SIG-M5 treated with dmso at 0.1 percent for 504 hours (cell line): ENCODE data around the gene SLC46A1.

Experiments used
- DNase-seq: peaks from one replicate; lab custom pipeline; 2025; ENCODE audit not compliant: unreplicated experiment; lab: John Stamatoyannopoulos, UW

Gene SLC46A1

DNA sequence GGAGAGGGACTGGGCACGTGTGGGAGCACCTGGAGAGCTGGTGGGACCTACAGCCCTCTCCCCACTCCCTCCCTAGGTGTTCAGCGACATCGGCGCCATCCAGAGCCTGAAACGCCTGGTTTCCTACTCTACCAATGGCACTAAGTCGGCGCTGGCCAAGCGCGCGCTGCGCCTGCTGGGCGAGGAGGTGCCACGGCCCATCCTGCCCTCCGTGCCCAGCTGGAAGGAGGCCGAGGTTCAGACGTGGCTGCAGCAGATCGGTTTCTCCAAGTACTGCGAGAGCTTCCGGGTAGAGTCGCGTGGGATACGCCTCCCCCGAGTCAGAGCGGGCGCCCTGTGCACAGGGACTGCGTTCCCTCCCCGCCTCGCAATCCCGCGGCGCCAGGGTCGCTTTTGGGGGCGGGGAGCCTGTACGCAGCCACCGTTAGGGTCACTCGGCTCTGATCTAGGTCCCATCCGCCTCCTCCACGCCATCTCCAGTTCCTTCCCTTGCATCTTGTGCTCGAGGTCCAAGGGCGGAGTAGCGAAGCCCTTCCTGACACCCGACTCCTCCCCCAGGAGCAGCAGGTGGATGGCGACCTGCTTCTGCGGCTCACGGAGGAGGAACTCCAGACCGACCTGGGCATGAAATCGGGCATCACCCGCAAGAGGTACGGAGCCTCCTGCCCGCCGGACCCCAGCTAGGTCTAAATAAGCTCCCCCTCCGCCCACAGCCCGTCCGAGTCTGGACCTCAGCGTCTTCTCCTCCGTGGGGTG is 21.6 kb downstream of the SLC46A1 start:
- DNase-seq, result peak; percentile 80

GRCh38 chr17:28381141-28381825 is 24.7 kb downstream of the SLC46A1 start:
- no peak for DNase-seq

- peak; percentile 94 for DNase-seq
Measured at GRCh38 chr17:28379814-28380801, 25.9 kb downstream of the SLC46A1 start.

- DNase-seq, result no peak
Measured at GRCh38 chr17:28372945-28373274, 33.1 kb downstream of the SLC46A1 start.

DNA sequence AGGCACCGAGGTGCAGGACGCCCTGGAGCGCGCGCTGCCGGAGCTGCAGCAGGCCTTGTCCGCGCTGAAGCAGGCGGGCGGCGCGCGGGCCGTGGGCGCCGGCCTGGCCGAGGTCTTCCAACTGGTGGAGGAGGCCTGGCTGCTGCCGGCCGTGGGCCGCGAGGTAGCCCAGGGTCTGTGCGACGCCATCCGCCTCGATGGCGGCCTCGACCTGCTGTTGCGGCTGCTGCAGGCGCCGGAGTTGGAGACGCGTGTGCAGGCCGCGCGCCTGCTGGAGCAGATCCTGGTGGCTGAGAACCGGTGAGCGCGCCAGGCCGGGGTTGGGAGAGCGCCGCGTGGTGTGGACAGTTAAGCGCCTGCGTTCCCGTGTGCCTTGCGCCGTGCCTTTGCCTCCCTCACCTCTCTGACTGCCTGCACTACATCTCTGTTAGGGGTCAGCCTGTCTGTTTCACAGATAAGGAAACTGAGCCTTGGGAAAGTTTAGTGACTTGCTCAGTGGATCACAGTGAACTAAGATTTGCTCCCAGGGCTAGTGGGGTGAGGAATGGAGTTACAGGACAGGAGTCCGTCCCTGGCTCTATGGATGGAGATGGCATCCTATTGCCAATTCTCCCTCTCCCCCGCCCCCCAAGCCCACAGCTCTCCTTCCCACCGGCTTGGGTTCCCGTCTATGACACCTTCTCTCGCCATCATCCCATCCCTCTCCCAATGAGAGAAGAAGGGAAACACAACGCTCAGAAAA is 33.6 kb downstream of the SLC46A1 start:
- DNase-seq, result no peak

- peak; percentile 59 for DNase-seq
Measured at GRCh38 chr17:28371245-28372202, 34.5 kb downstream of the SLC46A1 start, which contains the start of gene SARM1. Gene SARM1, plus strand, starts transcription at chr17:28371694. Its CDS starts 339 bp downstream, at chr17:28372033.

DNA sequence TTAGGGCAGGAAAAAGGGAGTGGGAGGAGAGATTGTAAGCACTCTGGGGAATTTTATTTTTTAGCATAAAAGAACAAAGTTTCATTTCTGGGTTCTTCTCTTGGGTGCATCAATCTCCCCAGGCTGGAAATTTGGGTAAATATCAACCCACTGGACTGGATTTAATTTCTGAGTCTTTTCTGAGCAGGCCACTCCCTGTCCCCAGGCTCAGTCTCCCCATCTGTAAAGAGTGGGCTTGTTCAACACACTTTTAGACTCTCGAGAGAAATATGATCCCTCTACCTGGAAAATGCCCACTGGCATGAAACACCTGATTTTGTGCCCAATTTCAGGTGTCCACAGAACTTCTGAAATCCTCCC is 35.3 kb downstream of the SLC46A1 start:
- no peak for DNase-seq

GRCh38 chr17:28370035-28370743 is 35.8 kb downstream of the SLC46A1 start, which contains the start of gene VTN:
Gene VTN, minus strand, starts transcription at chr17:28370307. Its CDS starts 104 bp downstream, at chr17:28370203.
- peak; percentile 58 for DNase-seq

GRCh38 chr17:28369684-28370034 is 36.4 kb downstream of the SLC46A1 start:
- DNase-seq, result no peak

DNA sequence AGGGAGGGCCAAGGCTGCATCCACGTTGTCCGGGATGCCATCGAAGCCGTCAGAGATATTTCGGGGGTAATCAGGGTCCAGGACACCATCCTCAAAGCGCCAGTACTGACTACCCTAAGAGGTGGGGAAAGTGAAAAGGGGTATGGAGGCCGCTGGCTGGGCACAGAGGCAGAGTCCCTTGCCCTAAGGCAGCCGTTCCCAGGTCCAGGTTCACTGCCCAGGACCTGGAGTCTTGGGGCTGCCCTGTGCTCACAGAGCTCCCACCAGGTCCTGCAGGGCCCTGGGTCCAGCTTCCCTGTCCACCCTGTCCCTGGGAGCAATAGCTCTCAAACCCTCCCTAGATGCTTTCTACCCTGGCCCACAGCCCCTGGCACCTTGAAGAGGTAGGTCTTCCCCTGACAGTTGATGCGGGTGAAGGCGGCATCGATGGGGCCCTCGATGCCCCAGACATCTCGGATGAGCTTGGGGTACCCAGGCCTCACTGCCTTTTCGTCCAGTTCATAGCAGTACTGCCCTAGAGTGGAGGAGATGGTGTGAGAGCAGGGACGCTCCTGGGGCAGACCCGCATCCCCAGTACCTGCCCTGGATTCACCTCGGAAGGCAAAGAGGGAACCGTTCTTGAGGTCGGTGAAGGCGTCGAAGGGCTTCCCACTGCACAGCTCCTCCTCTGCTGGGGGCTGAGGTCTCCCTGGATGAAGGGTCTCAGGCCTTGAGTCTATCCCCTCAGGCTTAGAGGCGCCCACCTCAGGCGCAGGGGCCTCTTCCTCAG is 36.9 kb downstream of the SLC46A1 start:
- DNase-seq, result no peak

GRCh38 chr17:28368306-28368831 is 37.6 kb downstream of the SLC46A1 start:
- DNase-seq, result no peak

DNA sequence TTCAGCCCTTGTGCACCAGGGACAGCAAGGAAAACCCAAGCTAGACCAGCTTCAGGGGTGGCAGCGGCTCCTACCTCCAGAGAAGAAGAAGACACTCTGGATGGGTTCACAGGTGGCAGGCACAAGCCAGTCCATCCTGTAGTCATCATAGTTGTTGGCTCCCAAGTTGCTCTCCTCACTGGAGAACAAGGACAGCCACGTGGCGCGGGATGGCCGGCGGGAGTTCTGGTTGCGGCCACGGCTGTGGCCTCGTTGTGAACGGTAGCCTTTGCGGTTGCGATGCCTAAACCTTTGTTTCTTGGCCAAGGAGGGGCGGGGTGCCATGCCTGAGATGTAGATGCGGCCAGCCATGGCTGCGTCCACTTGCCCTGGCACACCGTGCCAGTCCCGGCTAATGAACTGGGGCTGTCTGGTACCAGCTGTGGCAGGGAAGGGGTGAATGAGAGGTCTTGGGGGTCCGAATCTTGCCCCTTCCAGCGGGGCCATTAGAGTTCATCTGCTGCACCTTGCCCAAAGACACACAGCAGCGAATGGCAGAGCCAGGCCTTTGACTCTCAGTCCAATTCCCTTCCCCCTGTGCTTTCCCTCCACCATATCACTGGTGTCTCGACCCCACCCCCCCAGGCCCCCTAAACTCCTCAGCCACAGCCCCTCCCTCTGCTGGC is 38.2 kb downstream of the SLC46A1 start:
- DNase-seq, result no peak

DNA sequence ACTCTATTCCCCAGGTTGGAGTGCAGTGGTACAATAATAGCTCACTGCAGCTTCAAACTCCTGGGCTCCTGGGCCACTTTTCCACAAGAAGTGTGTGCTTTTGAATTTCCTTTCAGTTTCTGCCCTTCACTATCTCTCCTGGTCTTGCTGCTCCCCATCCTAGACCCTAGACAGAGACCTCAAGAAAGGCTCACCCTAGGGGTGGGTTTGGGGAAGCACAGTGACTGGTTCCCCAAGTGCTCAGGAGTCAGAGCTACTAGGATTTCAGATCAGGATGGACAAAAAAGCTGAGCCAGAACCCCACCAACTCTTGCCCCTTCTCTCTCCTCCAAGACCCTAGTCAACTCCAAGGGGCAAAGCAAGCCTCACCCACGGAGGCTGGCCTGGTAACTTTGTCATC is 39.4 kb downstream of the SLC46A1 start:
- DNase-seq, result no peak

DNA sequence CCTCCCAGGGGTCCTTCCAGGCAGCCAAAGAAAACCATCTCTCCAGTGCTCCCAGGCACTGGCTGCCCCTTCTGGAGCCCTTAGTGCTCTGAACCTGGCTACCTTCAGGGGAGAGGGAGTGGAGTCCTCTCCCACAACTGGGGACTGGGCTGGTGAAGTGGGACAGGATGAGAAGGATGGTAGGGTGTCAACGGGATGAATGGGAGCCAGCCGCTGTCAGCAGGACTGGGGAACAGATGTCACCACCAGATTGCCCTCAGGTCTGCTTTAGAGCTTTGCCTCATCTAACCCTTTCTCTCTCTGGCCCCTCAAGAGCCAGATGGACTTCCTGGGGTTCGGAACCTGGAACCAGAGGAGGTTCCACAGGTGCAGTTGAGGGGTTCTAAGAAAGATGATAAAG is 40.5 kb downstream of the SLC46A1 start:
- no peak for DNase-seq

GRCh38 chr17:28364665-28365363 is 41.2 kb downstream of the SLC46A1 start, which contains the start of gene SEBOX:
Gene SEBOX, minus strand, starts transcription at chr17:28365199. Its CDS starts 48 bp downstream, at chr17:28365151.
- no peak for DNase-seq

DNA sequence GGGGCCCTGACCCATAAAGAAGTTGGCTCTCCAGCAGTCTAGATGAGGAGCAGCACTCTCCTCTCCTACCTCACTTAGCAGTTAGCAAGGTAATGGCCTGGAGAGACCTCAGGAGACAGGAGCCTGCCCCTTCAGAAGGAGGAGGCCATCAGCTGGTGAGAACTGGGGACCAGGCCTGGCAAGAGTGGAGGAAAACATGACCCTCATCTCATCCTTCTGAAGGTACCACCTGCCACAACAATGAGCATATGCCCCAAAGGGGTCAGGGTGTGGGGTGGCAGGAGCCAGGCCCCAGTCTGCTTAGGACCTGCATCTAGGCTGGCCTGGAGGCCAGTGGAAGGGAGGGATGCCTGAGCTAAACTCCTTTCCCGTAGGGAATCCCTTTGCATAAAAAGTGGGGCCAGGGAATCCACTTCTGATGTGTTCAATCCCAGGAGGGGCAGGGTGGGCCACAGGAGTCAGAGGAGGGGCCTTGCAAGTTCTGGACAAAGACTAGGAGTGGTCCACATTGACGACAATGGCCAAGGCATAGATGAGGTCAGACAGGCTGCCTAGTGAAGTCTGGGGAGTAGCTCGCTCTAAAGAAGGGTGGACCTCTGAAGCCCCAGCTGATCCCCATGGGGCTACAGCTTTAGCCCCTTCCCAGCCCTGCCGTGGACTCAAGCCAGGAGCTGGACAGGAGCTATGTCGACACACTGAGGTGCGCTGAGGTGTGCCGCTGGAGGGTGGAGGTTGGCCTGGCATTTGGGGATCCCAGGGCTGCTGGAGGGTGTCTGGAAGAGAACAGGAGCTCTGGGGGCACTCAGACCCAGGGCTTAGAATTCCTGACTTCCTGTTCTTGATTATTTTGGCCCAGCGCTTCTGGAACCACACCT is 42.0 kb downstream of the SLC46A1 start:
- no peak for DNase-seq
